HG02884 (cell line): Measurements from ENCODE around the gene RAP2B.
"Not testable (repeated sequence)": the region's sequence is repeated elsewhere in the genome, so short reads cannot be mapped to it uniquely, and the experiment has no call there.

Source experiments
- ATAC-seq: cut with Tn5 transposase; IDR thresholded peaks from one replicate; pipeline ENCODE4 v1.9.1; 2021; ENCODE audit warnings: mild to moderate bottlenecking, moderate library complexity; ENCODE audit not compliant: unreplicated experiment

Gene RAP2B

GRCh38 chr3:153192327-153192726 lies 30.3 kb downstream of the RAP2B start:
- no peak for ATAC-seq

- not testable (repeated sequence) for ATAC-seq
Measured at GRCh38 chr3:153193786-153194476, 31.9 kb downstream of the RAP2B start.

- ATAC-seq, result no peak
Measured at GRCh38 chr3:153195349-153195879, 33.4 kb downstream of the RAP2B start.

GRCh38 chr3:153209596-153209995 lies 47.6 kb downstream of the RAP2B start:
- ATAC-seq, result no peak

- ATAC-seq, result no peak
Measured at GRCh38 chr3:153210146-153210545, 48.1 kb downstream of the RAP2B start.

DNA sequence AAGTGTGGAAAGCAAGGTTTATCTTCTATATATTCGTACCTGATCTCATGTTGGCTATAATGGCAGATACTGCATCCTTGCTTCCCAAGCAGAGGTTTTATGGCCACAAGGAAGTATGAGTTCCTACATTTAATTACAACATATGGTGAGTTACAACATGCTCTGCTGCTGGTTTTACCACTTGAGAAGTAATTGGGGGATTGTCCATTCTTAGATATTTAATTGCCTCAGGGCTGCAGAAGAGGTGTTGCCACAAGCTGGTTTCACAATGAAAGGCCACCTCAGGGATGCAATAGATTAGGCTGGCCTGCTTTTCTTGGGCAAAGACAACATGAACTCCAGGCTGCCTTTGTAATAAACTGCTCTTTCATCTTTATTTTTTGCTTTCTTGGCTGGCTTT lies 48.6 kb downstream of the RAP2B start:
- ATAC-seq, result no peak

DNA sequence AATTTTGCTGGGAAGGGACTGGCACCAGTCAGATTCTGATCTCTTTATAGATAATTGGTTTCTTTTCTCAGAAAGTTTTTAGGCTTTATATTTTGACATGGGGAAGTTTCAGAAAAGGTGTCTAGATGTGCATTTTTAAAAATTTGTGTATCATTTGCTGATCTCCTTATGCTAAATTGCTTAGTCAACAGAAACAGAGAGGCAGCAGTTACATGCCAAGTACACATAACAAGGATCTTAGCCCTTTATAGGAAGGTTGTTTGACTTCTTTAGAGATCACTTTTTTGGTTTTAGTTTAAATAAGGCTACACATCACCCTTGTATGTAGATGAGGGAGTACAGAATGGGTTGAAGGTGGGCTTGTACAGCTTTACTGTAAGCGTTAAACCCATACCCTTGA lies 53.5 kb downstream of the RAP2B start:
- no peak for ATAC-seq

DNA sequence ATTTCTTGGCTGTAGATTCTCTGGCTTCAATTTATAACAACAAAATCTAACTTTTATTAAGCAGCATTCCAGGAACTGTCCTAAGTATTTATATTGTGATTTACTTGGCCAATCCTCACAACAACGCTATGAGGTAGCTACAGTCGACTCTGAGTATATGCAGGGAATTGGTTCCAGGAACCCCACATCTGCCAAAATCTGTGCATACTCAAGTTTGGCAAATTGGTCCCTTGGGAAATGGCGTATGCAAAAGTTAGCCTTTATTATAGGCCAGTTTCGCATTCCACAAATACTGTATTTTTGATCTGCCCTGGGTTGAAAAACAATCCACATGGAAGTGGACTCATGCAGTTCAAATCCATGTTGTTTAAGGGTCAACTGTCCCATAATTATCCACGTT lies 53.9 kb downstream of the RAP2B start:
- ATAC-seq, result no peak

DNA sequence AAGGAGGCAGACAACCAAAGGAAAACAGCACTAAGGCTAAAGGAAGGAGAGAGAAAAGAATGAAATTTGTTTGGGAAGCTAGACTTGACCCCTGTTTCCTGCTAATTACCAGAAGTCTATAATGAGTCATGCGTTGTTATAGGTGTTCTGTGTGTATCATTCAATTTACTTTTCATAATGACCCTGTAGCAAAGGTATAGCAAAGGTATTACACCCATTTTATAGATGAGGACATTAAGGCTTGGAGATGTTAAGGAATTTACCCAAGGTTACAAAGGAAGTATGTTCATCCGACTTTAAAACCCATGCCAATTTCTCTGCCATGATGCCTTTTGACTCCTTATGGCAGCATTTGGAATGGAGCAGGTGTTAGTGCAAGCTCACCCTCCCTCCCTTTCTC lies 54.9 kb downstream of the RAP2B start:
- no peak for ATAC-seq

- no peak for ATAC-seq
Measured at GRCh38 chr3:153219146-153219545, 57.1 kb downstream of the RAP2B start.
